Body of pancreas (tissue), 4 donors: ENCODE measurements around the gene SYPL2. TPM values are rescaled to one million over a fixed set of nuclear protein-coding genes. Genes with fewer than 3 reads are reported as not detected.

Source experiments
- ATAC-seq: fragments of 150-250 bp; one replicate; pipeline ENCODE4 v1.9.1; 2016
- DNase-seq, 4 donors: peaks; one replicate each; pipeline ENCODE4 v3.0.0-alpha.2; 2019
- H3K27ac ChIP-seq, 4 donors: fragments of 200-600 bp; sonication (generic); 1 replicate in 3 of 4; 2 replicates in 1 of 4; pipeline versions ENCODE4 v1.5.1 to v1.6.1; 2016 to 2019; ENCODE audit warnings: mild to moderate bottlenecking in 1 of 4, mixed read lengths in 1 of 4, moderate library complexity in 1 of 4
- H3K27me3 ChIP-seq, 2 donors: fragments of 200-600 bp; sonication (generic); one replicate each; pipeline ENCODE4 v1.6.0; 2016; ENCODE audit warnings: mild to moderate bottlenecking in 1 of 2
- H3K36me3 ChIP-seq, 2 donors: fragments of 200-600 bp; sonication (generic); replicated peaks in 1 of 2; 2 replicates each; pipeline ENCODE4 v1.5.1; 2016; ENCODE audit warnings: low read depth in 2 of 2; ENCODE audit not compliant: insufficient read depth in 1 of 2
- H3K4me1 ChIP-seq: fragments of 200-600 bp; sonication (generic); one replicate; pipeline ENCODE4 v1.6.0; 2016
- H3K4me3 ChIP-seq, 2 donors: fragments of 200-600 bp; sonication (generic); 1 replicate in 1 of 2; 2 replicates in 1 of 2; pipeline ENCODE4 v1.5.1; 2016 to 2019
- H3K9me3 ChIP-seq, 3 donors: fragments of 200-600 bp; sonication (generic); 1 replicate in 2 of 3; 2 replicates in 1 of 3; pipeline ENCODE4 v1.5.1; 2016
- POLR2A ChIP-seq, 3 donors: fragments of 450-650 bp; IDR thresholded peaks; one replicate each; pipeline ENCODE4 v1.6.1; 2016; ENCODE audit warnings: antibody characterized with exemption in 3 of 3, mild to moderate bottlenecking in 2 of 3
- WGBS, 2 donors: methylation state at CpG; one replicate each; pipeline ENCODE4 v1.1.5; 2017; 5-methylcytosine and 5-hydroxymethylcytosine counted together
- intact Hi-C: fragments of 100-400 bp; cut with DNase I; formaldehyde crosslinking; loops from one replicate; pipeline ENCODE4 v1.15.1; 2023
- total RNA-seq, 2 donors: library from RNA; depleted of rRNA; stranded (reverse); fragments of >200 nt; gene quantifications; one replicate each; pipeline ENCODE4 v1.1.0, GENCODE V29; 2016
- TF ChIP-seq, protein P1 (sequence below), 7 experiments: fragments of 450-650 bp in 4 of 7; fragments of 200-600 bp in 3 of 7; sonication (generic) in 3 of 7; IDR thresholded peaks; one replicate each; pipeline ENCODE4 v1.5.1; 2016 to 2019; ENCODE audit warnings: antibody characterized with exemption in 7 of 7

SYPL2 gene
- total RNA-seq, 2 donors from 2014 or later = 1.8 to 2.3 TPM

DNA sequence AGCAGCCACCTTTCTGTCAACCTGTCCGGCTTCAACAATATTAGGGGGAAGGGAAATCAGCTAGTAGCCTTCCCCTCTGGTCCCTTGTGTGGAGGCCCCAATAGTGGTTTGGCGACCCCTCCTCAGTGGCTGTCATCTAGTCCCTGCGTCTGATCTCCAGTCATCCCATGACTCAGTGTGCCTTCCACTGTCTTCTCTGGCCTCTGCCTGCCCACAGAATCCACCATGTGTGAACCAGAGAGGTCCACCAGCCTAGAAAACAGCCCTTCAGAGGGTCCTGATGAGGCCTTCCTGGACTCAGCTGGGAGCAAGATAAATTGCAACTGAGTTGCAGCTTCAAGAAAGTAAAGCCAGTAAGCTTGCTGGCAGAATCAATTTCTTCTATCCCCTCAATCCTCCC, 13.6 kb downstream of the SYPL2 start:
- Histone ChIP-seq H3K4me1 (peaks cover 14% of the 10 kb centered on the region), H3K27me3 (no peaks in the 10 kb centered on the region), H3K36me3 (no peaks in the 10 kb centered on the region), H3K4me3 (no peak overlapping the region), H3K9me3 (no peaks in the 10 kb centered on the region), H3K27ac (no peak overlapping the region)
- TF ChIP-seq POLR2A (IDR thresholded peaks at IDR 0.05) = no peak
- TF ChIP-seq, protein P1, sequence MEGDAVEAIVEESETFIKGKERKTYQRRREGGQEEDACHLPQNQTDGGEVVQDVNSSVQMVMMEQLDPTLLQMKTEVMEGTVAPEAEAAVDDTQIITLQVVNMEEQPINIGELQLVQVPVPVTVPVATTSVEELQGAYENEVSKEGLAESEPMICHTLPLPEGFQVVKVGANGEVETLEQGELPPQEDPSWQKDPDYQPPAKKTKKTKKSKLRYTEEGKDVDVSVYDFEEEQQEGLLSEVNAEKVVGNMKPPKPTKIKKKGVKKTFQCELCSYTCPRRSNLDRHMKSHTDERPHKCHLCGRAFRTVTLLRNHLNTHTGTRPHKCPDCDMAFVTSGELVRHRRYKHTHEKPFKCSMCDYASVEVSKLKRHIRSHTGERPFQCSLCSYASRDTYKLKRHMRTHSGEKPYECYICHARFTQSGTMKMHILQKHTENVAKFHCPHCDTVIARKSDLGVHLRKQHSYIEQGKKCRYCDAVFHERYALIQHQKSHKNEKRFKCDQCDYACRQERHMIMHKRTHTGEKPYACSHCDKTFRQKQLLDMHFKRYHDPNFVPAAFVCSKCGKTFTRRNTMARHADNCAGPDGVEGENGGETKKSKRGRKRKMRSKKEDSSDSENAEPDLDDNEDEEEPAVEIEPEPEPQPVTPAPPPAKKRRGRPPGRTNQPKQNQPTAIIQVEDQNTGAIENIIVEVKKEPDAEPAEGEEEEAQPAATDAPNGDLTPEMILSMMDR (IDR thresholded peaks at IDR 0.05) = no peak
- intact Hi-C loops = no loop called here
- DNase-seq (no peak), ATAC-seq (no peak)
- 87 to 94% methylated on average over 3 of the region's 3 CpGs for WGBS, 2 donors

- WGBS, 2 donors = 82 to 89% methylated on average over 2 of the region's 2 CpGs
- H3K4me1 ChIP-seq = peaks cover 15% of the 10 kb centered on the region
- no peaks in the 10 kb centered on the region for H3K36me3 ChIP-seq
- H3K4me3 ChIP-seq = no peak overlapping the region
- no peak overlapping the region for H3K27ac ChIP-seq
- TF ChIP-seq, protein P1 (IDR thresholded peaks at IDR 0.05) = no peak
- TF ChIP-seq POLR2A (IDR thresholded peaks at IDR 0.05) = no peak
- intact Hi-C loops = no loop called here
- no peaks in the 10 kb centered on the region for H3K27me3 ChIP-seq
- DNase-seq (no peak), ATAC-seq (no peak)
- H3K9me3 ChIP-seq = no peaks in the 10 kb centered on the region
Measured at GRCh38 chr1:109481646-109482045, 15.3 kb downstream of the SYPL2 start.

GRCh38 chr1:109482242-109482641, 15.9 kb downstream of the SYPL2 start:
- H3K4me1 ChIP-seq = peaks cover 15% of the 10 kb centered on the region
- no peaks in the 10 kb centered on the region for H3K27me3 ChIP-seq
- H3K9me3 ChIP-seq = no peaks in the 10 kb centered on the region
- no peak overlapping the region for H3K27ac ChIP-seq
- DNase-seq (no peak), ATAC-seq (no peak)
- H3K36me3 ChIP-seq = no peaks in the 10 kb centered on the region
- no peak for TF ChIP-seq POLR2A (IDR thresholded peaks at IDR 0.05)
- TF ChIP-seq, protein P1 (IDR thresholded peaks at IDR 0.05) = no peak
- intact Hi-C loops = no loop called here
- no peak overlapping the region for H3K4me3 ChIP-seq

DNA sequence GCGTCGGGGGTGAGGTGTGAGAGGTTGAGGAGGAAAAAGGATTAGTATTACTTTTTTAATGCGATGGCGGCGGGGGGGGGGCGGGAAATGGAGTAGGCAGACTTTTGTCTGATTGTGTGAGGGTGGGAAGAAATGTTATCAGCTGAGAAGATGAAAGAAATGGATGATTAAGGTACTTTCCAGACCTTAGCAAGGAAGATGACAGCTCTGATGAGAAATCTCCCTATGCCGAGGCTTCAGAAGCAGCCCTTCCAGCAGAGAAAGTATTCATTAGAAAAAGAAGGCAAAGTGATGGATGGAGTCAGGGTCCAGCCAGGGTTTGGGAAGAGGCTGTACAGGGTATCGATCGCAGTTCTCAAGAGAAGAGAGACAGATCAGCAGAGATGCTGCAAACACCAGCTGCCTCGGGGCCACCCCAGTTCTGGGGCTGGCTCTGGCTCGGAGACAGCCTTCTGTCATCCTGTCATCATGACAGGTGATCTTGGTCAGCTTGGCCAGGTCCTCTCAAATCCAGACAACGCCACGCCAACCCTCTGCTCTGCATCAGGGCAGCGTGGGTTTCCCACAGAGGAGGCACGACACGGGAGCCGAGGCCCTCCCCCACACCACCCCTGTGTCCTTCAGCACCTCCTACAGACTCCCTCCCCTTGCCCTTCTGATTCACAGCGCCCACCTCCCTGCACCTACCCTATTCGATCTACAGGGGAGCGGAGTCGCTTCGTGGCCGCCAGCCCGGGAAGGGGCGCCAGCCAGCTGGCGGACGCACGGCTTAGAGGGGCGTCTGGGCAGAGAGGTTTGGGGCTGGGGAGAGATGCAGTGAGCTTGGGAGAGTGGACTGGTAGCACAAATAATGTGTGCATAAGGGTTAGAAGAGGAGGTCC, 16.7 kb downstream of the SYPL2 start:
- Histone ChIP-seq H3K27ac (peak overlapping the region in 1 of 4 donors; percentile 85), H3K4me1 (peaks cover 15% of the 10 kb centered on the region), H3K27me3 (no peaks in the 10 kb centered on the region), H3K9me3 (no peaks in the 10 kb centered on the region), H3K36me3 (no peaks in the 10 kb centered on the region), H3K4me3 (peak overlapping the region in 1 of 2 donors; percentile 20)
- DNase-seq (peak; percentile 21 to 46 (median 29)), ATAC-seq (no peak)
- 9 to 19% methylated on average over 28 of the region's 29 CpGs for WGBS, 2 donors
- intact Hi-C loops = no loop called here
- TF ChIP-seq POLR2A (IDR thresholded peaks at IDR 0.05) = no peak
- TF ChIP-seq, protein P1 (IDR thresholded peaks at IDR 0.05) = no peak
